OCI-LY1 (cell line): ENCODE results near the gene IDE.
A peak's percentile ranks its signal among the peaks of the same experiment; 100 is the strongest.

Source experiments
- EZH2 ChIP-seq: fragments of 200-600 bp; sonication (generic), shearing (Covaris generic); IDR thresholded peaks from 2 replicates; pipeline ENCODE4 v1.8.0; 2017; ENCODE audit warnings: borderline replicate concordance, mixed run types, mild to moderate bottlenecking, antibody characterized with exemption, low read length, moderate library complexity, mixed read lengths
- TF ChIP-seq, protein P1 (sequence below): fragments of 200-600 bp; sonication (generic), shearing (Covaris generic); IDR thresholded peaks from 2 replicates; pipeline ENCODE4 v1.5.1; 2017; ENCODE audit warnings: mild to moderate bottlenecking, antibody characterized with exemption, low read length, moderate library complexity, mixed read lengths

DNA sequence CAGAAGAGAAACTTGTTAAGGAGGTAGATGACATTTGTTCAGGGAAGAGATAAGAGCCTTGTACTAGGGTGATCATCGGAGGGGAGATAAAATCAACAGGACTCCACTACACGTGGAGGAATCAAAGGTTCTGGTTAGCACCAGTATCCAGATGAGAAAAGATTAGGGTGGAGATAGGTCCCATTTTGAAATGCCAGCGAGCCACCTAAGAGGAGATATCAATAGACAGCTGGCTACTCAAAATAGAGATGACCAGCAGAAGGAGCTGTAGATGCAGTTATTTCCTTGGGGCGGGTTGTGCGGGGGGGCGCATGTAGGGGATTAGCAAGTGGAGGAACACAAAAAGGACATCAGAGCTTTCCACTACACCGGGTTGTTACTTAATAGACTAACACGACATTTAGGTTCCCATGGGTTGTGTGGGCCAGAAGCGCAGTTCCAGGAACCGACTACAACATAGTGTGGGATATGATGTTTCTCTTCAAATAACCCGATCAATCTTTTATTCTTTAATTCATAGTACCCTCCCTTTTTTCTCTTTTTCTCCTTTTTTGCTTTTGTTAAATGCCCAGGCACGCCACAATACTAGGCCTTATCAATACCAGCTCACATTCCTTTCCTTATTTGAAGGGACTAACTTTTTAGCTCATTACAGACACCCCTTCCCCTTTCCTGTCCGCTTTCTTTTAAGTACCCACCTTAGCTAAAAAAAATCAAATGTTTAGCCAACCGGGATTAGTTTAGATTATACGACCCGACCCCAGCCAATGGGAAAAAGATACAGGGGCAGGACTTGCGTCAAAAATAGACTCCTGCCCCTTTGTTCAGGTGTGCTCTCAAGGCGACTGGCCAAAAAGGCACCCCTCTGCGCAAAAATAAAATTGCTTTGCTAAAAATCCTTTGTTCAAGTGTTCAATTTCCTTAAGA is 17.0 kb upstream of the IDE start:
- TF ChIP-seq, protein P1, sequence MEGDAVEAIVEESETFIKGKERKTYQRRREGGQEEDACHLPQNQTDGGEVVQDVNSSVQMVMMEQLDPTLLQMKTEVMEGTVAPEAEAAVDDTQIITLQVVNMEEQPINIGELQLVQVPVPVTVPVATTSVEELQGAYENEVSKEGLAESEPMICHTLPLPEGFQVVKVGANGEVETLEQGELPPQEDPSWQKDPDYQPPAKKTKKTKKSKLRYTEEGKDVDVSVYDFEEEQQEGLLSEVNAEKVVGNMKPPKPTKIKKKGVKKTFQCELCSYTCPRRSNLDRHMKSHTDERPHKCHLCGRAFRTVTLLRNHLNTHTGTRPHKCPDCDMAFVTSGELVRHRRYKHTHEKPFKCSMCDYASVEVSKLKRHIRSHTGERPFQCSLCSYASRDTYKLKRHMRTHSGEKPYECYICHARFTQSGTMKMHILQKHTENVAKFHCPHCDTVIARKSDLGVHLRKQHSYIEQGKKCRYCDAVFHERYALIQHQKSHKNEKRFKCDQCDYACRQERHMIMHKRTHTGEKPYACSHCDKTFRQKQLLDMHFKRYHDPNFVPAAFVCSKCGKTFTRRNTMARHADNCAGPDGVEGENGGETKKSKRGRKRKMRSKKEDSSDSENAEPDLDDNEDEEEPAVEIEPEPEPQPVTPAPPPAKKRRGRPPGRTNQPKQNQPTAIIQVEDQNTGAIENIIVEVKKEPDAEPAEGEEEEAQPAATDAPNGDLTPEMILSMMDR: peak; percentile 32
- TF ChIP-seq EZH2: no peak
